Measurements from ENCODE around the gene GNA14.

DNA sequence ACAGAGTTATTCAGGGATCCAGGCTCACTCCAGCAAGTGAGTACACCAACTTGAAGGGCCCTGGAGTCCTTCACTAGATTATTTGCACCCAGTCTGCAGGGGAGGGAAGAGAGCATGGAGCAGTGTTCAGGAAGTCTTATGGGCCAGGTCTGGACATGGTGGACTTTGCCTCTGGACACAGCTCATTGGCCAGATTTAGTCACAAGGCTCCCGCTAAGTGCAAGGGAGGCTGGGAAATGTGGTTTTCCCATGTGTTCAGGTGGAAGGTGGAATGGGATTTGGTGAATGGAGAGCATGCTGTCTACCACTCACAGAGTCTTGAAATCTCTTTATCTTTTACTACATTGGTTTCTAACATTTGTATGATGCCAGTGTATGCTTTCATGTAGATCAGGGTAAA is 200.5 kb downstream of the GNA14 start:
- TF ChIP-seq, protein P1, sequence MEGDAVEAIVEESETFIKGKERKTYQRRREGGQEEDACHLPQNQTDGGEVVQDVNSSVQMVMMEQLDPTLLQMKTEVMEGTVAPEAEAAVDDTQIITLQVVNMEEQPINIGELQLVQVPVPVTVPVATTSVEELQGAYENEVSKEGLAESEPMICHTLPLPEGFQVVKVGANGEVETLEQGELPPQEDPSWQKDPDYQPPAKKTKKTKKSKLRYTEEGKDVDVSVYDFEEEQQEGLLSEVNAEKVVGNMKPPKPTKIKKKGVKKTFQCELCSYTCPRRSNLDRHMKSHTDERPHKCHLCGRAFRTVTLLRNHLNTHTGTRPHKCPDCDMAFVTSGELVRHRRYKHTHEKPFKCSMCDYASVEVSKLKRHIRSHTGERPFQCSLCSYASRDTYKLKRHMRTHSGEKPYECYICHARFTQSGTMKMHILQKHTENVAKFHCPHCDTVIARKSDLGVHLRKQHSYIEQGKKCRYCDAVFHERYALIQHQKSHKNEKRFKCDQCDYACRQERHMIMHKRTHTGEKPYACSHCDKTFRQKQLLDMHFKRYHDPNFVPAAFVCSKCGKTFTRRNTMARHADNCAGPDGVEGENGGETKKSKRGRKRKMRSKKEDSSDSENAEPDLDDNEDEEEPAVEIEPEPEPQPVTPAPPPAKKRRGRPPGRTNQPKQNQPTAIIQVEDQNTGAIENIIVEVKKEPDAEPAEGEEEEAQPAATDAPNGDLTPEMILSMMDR (IDR thresholded peaks at IDR 0.05) = no peak
- no peak for TF ChIP-seq POLR2AphosphoS5 (IDR thresholded peaks at IDR 0.05; ENCODE audit: low read depth, low read length)
- TF ChIP-seq TCF7L2 (IDR thresholded peaks at IDR 0.05; ENCODE audit: low read depth, low read length) = no peak

Measured in Panc1 (cell line).